Pancreas (tissue), 10 donors: Measurements from ENCODE around the gene ITGB7. TPM values are rescaled to one million over a fixed set of nuclear protein-coding genes. Genes with fewer than 3 reads are reported as not detected.

Experiments used
- ATAC-seq, 4 donors: fragments of 200-7000 bp; cut with Tn5 transposase; one replicate each; pipeline versions ENCODE4 v1.8.0 to v1.9.1; 2020; ENCODE audit warnings: mild to moderate bottlenecking in 4 of 4, moderate library complexity in 4 of 4
- DNase-seq, 6 donors: peaks; one replicate each; pipeline ENCODE4 v3.0.0-alpha.2; 2020
- FAIRE-seq: peaks from 2 replicates; lab custom pipeline; 2012; peaks lifted over from hg19 to GRCh38; lab: Jason Lieb, UNC
- H3K27ac ChIP-seq, 4 donors: fragments of 200-600 bp; sonication (generic); 1 replicate in 3 of 4; 2 replicates in 1 of 4; pipeline versions ENCODE4 v1.5.0 to v1.8.0; 2020
- H3K27me3 ChIP-seq, 4 donors: fragments of 200-600 bp; one replicate each; pipeline ENCODE4 v1.8.0; 2021
- H3K36me3 ChIP-seq, 3 donors: fragments of 200-600 bp; sonication (generic) in 1 of 3; one replicate each; pipeline versions ENCODE4 v1.5.0 to v1.8.0; 2020 to 2021
- H3K4me1 ChIP-seq, 3 donors: fragments of 200-600 bp; one replicate each; pipeline ENCODE4 v1.8.0; 2021
- H3K4me3 ChIP-seq, 4 donors: fragments of 200-600 bp; sonication (generic) in 2 of 4; one replicate each; pipeline versions ENCODE4 v1.5.0 to v1.8.0; 2020 to 2021
- H3K9me3 ChIP-seq, 4 donors: fragments of 200-600 bp; one replicate each; pipeline ENCODE4 v1.8.0; 2021
- CTCF ChIP-seq, 4 donors: fragments of 200-600 bp; sonication (generic) in 3 of 4; IDR thresholded peaks; one replicate each; pipeline versions ENCODE4 v1.5.0 to v1.8.0; 2021; ENCODE audit warnings: antibody characterized with exemption in 4 of 4
- WGBS, 2 donors: extraction: QIAGEN DNeasy Blood & Tissue Kit; methylation state at CpG; one replicate each; pipeline ENCODE4 v1.1.7; 2013; 5-methylcytosine and 5-hydroxymethylcytosine counted together
- intact Hi-C, 3 donors: fragments of 100-400 bp; cut with DNase I; formaldehyde crosslinking; loops; one replicate each; pipeline versions ENCODE4 v1.11.1 to v1.14.2; 2022
- polyA plus RNA-seq, 2 donors: library from polyadenylated mRNA; stranded (reverse); fragments of 200-250 nt; gene quantifications; one replicate each; pipeline ENCODE4 v1.2.3, GENCODE V29; 2013
- total RNA-seq, 6 donors: library from RNA; stranded (reverse); fragmentation: NEBNext Ultra II Directional in 4 of 6; extraction: Animal tissue kit (Norgen Biotek cat#: 25700) in 4 of 6; gene quantifications; one replicate each; pipeline versions ENCODE4 v1.2.1 to v1.2.4, GENCODE V29; 2021 to 2023
- donor health status: healthy with polysubstance abuse.
- donor health status: DM: no; HTN: no; CAD: no; lungs with moderate emphysema.
- donor health status: DM: no; HTN: no; CAD: no.
- donor health status: control.
- donor health status: control.
- donor health status: Bipolar disorder and iron deficiency.
- donor health status: DM: yes; HTN: yes; CAD: no.
- donor health status: DM: no; HTN: no; CAD: no.
- donor health status: DM: no; HTN: no; CAD: no.
- donor health status: DM: yes; HTN: yes; CAD: no.

The ITGB7 gene
- total and polyA plus RNA-seq, 8 donors, result 1.1 to 1.8 (median 1.6) TPM

- H3K27me3 ChIP-seq, result no peaks in the 10 kb centered on the region
- ATAC-seq, result no peak
- H3K9me3 ChIP-seq, result no peaks in the 10 kb centered on the region
- WGBS, 2 donors, result 36 to 43% methylated on average over 12 of the region's 12 CpGs
- H3K27ac ChIP-seq, result no peak overlapping the region
- peaks cover 0 to 13% (median 0%) of the 10 kb centered on the region in 3 donors for H3K4me1 ChIP-seq
- TF ChIP-seq CTCF (IDR thresholded peaks at IDR 0.05), result no peak
- peaks cover 0 to 17% (median 0%) of the 10 kb centered on the region in 3 donors for H3K36me3 ChIP-seq
- no peak for DNase-seq
- no peak for FAIRE-seq
- no peak overlapping the region for H3K4me3 ChIP-seq
- intact Hi-C loops, result loop anchor here in 2 of 3 donors (5.0 to 10.0 kb wide), 2 partner anchors 72 to 74 kb away; no protein-coding TSS in a partner anchor
These were observed 5.9 kb upstream of the ITGB7 start for GRCh38 chr12:53212931-53213330.

- no peak for TF ChIP-seq CTCF (IDR thresholded peaks at IDR 0.05)
- intact Hi-C loops, result loop anchor here in 2 of 3 donors (5.0 to 10.0 kb wide), 2 partner anchors 73 to 76 kb away; no protein-coding TSS in a partner anchor
- Histone ChIP-seq H3K9me3 (no peaks in the 10 kb centered on the region), H3K27me3 (no peaks in the 10 kb centered on the region), H3K36me3 (peaks cover 0 to 17% (median 0%) of the 10 kb centered on the region in 3 donors), H3K27ac (no peak overlapping the region), H3K4me3 (no peak overlapping the region), H3K4me1 (peaks cover 0 to 2% (median 0%) of the 10 kb centered on the region in 3 donors)
- FAIRE-seq (no peak), ATAC-seq (no peak), DNase-seq (no peak)
- 83 to 84% methylated on average over 12 to 13 of the region's 13 CpGs for WGBS, 2 donors
These were observed 4.7 kb upstream of the ITGB7 start for GRCh38 chr12:53211476-53212381.

- Histone ChIP-seq H3K4me1 (no peaks in the 10 kb centered on the region), H3K9me3 (no peaks in the 10 kb centered on the region), H3K27me3 (no peaks in the 10 kb centered on the region), H3K36me3 (peaks cover 0 to 17% (median 0%) of the 10 kb centered on the region in 3 donors), H3K4me3 (no peak overlapping the region), H3K27ac (no peak overlapping the region)
- intact Hi-C loops, result loop anchor here in 2 of 3 donors (5.0 to 10.0 kb wide), 2 partner anchors 74 to 76 kb away; no protein-coding TSS in a partner anchor
- ATAC-seq (no peak), FAIRE-seq (no peak), DNase-seq (no peak)
- no peak for TF ChIP-seq CTCF (IDR thresholded peaks at IDR 0.05)
- 77 to 81% methylated on average over 4 of the region's 4 CpGs for WGBS, 2 donors
These were observed 3.8 kb upstream of the ITGB7 start for GRCh38 chr12:53210843-53211242.

GRCh38 chr12:53208877-53209463 is 1.9 kb upstream of the ITGB7 start:
- no peak overlapping the region for H3K4me3 ChIP-seq
- no peak for FAIRE-seq
- 63 to 72% methylated on average over 7 of the region's 7 CpGs for WGBS, 2 donors

More at GRCh38 chr12:53208877-53209463, 1.9 kb upstream of the ITGB7 start:
- Histone ChIP-seq H3K27me3 (no peaks in the 10 kb centered on the region), H3K9me3 (no peaks in the 10 kb centered on the region), H3K4me1 (no peaks in the 10 kb centered on the region), H3K27ac (no peak overlapping the region), H3K36me3 (peaks cover 0 to 13% (median 0%) of the 10 kb centered on the region in 3 donors)
- no peak for TF ChIP-seq CTCF (IDR thresholded peaks at IDR 0.05)
- ATAC-seq (peak in 1 of 4 donors; percentile 19), DNase-seq (no peak)
- intact Hi-C loops, result no loop called here
